NCI-H146 (cell line): Measurements from ENCODE around the gene TALDO1.

Experiments used
- DNase-seq: peaks from one replicate; lab custom pipeline; 2025; lab: John Stamatoyannopoulos, UW

TALDO1 gene

DNA sequence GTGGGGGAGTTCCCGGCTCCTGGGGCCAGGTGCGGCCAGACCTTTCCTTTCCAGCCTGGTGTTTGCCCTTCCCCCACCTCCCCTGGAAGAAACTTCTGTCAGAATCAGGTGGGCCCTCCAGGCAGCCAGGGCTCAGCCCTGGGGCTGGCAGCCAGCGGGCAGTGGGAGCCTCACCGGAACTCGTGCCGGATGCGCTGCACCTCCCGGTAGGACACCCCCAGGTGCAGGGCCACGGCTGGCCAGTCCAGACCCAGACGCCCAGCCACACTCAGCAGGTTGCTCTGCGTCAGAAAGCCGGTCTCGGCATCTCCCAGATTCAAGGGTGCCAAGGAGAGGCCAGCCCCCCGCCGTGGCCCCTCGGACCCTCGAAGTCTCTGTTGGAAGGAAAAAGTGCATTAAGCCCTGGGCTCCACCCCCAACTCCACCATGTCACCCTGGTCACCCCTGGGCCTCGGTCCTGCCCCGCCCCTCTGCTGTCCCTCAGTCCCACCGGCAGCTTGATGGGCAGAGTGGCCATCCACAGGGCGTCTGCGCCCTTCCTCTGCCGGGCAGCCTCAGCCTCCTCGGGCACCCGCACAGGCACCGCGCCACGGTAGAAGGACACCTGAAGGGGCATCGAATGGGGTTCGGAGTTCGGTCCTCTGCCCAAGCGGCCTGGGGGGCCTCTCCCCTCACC, 52.5 kb downstream of the TALDO1 start:
- DNase-seq = no peak

DNA sequence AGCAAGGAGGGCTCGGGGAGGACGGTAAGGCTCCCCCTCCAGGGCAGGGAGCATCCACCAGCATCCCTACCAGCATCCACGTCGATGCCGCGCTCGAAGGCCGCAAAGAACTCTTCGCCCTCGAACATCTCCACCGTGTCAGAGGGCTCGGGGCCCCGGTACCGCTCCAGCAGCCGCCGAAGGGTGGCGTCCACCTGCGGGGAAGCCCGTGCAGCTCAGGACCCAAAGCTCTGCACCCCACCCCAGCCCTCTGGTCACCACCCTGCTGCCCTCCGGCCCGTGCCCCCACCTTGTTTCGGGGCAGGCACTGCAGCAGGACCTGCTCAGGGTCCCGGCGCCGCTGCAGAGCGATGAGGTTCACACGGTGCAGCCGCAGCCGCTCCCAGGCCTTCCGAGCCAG, 53.2 kb downstream of the TALDO1 start:
- no peak for DNase-seq

DNA sequence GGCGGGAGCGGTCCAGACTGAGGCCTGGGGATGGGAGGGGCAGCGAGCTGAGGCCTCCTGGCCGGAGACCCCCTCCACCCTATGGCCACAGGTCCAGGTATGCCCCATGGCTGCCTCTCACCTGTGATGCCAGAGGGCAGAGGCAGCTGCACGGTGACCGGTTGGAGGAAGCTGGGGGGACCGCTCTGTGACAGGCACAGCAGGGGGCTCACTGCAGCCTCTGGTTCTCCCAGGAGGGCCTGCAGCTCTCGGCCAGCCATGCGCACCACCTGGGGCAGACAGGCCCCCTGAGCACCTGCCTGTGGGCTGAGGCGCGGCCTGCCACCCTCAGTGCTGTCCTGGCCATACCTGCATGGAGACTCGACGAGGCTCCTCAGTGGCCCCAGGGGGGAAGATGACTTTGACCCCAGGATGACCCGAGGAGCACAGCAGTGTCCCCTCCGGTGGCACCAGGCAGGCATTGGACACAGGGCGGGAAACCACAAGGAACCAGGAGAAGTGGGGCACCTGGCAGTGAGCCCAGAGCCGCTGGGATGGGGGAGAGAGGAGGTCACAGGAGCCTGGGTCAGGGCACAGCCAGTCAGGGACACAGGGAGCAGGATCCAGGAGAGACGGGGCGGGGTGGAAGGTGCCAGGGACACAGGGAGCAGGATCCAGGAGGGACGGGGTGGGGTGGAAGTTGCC, 54.0 kb downstream of the TALDO1 start:
- no peak for DNase-seq

DNA sequence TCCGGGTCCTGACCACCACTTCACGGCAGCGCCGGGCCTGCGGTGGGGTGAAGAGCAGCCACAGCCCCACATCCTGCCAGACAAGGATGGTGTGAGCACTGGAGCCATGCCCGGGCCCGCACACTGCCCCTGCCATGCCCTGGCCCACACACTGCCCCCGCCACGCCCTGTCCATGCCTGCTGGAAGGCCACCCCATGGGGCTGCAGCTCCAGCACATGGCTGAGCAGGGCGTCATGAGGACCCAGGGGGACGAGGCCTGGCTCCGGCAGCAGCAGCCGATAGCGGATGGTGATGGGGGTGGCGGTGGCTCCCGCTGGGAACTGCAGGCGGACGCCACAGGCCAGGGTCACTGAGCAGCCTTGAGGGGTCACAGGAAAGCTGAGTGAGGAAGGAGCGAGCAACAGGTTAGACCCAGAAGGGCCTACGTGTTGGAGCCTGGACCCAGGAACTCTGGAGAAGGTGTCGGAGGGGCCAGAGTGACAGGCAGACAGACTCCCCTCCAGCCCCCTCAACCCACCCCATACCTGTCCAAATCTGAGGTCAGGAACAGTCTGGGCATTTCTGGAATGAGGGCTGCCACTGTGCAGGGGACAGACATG, 54.9 kb downstream of the TALDO1 start:
- DNase-seq = no peak

DNA sequence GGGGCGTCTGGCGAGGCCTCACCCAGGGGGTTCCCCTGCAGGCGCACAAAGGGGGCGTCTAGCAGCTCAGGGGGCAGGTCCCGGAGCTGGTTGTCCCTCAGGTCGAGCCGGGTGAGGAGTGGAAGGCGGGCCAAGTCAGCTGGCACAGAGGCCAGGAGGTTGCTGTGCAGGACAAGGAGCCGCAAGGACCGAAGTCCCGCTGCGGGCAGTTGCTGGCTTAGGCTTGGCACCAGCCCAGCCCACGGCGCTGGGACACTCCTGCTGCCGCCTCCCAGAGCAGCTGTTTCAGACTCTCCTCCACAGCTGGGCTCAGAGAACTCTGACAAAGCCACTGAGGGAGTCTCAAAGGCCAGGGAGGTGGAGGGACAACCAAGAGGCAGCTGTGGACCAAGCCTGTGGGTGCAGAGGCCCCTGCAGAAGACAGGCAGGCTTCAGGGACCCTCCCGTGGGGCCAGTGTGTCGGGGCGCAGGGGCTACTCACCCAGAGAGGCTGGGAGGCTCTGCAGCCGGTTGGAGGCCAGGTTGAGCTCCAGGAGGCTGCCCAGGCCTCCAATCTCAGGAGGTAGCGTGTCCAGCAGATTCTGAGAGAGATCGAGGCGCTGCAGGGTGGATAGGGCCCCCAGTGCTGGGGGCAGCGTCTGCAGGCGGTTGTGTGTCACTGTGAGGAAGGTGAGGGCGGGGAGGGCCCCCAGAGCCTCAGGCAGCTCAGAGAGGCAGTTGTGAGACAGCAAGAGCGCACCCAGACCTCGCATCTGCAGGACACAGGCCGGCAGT, 55.6 kb downstream of the TALDO1 start:
- no peak for DNase-seq

DNA sequence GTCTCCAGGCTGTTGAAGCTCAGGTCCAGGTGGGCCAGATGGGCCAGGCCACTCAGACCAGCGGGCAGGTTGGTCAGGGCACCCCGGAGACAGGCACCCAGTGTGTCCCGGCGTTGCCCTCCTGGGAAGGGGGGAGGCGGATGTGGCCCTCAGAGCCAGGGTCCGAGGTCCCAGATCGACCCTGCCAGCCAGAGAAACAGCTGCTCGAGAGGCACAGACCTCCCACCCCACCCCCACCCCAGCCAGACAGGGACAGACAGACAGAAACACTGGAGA, 56.1 kb downstream of the TALDO1 start:
- no peak for DNase-seq

DNA sequence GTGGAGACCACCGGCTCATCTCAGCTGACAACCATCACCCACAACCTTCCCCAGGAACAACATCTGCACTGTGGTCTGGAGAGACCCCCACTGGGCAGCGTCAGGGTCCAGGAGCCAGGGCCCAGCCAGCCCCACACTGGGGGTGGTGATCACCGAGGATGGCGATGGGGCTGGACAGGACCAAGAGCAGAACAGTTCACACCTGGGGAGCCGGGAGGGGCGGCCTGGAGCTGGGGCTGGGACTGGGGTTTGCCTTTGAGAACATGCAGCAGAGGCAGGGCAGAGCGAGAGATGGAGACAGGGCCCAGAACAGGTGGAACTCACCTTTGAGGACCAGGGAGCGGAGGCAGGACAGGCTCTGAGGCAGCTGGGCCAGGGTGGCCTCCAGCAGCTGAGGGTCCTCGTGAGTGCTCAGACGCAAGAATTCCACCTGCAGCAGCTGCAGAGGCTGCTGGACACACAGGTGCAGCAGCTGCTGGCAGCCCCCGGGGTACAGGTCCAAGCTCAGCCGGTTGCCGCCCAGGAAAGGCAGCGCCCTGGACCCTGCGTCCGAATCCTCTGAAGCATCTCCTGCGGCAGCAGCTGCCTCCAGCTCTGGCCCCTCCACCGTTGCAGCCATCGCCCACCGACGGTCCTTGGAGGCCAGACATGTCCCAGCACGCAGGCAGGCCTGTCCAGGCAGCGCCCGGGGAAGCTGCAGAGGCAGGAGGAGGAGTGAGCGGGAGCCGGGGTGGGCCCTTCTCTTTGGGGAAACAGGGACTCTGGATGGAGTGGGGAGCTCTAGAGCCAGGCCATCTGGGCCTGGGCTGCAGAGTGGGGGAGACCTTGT, 56.7 kb downstream of the TALDO1 start:
- peak; percentile 82 for DNase-seq

DNA sequence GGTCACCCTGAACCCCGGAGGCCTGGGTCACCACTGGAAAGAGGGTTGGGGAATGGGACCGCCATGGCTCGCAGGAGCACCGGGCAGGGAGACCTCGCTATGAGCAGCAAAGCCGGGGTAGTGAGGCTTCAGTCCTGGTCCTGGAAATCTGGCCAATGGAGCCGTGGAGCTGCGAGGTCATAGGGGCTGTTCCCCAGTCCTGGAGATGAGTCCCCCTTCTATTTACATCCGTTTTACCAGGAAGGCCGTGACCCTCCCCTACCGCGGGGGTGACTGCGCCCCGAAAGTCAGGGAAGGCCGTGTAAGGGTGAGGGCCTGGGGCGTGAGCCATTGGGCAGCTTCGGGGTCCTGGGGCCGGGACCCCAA, 57.3 kb downstream of the TALDO1 start:
- no peak for DNase-seq

DNA sequence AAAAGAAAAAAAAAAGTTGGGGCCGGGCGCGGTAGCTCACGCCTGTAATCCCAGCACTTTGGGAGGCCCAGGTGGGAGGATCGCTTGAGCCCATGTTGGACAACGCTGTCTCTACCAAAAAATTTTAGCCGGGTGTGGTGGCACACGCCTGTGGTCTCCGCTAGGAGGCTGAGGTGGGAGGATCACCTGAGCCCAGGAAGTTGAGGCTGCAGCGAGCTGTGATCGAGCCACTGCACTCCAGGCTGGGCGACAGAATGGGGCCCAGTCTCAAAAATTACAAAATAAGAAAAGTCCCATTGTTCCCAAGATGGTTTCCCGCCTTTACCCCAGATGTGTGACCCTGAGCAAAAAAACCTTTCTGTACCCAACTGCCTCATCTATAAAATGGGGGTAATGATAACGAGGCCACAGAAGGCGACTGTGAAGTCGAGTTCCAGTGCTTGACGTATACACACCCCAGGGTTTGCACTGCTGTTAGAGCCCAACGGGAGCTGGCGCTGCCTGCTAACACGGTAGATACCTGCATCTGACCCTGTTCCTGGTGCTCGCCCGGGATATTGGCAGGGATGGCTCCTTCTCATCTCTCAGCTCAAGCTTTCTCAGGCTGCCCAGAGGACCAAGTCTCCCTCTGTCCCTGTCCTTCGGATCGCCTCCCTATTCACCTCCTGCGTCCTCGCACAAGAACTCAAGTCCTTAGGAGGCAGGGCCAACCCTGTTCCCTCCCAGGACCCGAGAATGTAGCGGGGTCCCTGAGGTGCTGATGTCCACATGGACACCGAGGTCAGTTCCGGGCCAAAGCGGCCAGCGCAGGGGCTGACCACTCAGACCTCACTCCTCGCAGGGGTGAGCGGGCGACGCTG, 61.4 kb downstream of the TALDO1 start:
- no peak for DNase-seq

DNA sequence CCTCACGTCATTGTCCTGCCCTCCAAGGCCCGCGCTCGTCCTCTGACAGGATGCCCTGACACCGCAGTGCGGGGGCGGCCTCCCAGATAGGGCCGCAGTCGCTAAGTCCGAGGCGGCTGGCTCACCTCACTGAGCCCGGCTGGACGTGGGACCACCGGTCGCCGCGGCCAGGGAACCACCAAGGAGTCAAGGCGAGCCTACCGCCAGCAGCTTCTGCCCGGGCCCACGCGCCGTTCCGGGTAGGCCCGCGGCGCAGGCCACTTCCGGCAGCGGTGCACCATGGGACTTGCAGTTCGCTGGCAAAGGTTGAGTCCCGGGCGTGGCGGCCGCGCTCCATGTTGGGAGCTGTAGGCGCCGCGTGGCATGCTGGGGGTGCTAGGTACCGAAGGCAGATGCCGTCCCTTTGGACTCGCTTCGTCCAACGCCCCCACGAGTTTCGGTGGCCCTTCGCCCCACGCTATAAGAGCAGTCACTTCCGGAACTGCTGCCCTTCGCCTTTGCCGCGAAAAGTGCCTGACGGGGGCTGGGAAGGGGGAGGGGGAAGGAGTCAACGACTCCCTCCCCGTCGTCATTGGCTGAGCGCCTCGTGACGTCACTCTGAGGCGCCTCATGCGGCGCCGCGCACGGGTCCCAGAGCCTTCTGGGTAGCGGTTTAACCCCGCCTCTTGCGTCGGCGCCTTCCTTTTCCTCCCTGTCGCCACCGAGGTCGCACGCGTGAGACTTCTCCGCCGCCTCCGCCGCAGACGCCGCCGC, 62.2 kb downstream of the TALDO1 start, which contains the start of gene RPLP2:
Gene RPLP2 (plus strand): TSS at position 681 of the 753 bp plus-strand sequence. CDS start 268 bp downstream, outside the sequence.
- DNase-seq = peak; percentile 96

DNA sequence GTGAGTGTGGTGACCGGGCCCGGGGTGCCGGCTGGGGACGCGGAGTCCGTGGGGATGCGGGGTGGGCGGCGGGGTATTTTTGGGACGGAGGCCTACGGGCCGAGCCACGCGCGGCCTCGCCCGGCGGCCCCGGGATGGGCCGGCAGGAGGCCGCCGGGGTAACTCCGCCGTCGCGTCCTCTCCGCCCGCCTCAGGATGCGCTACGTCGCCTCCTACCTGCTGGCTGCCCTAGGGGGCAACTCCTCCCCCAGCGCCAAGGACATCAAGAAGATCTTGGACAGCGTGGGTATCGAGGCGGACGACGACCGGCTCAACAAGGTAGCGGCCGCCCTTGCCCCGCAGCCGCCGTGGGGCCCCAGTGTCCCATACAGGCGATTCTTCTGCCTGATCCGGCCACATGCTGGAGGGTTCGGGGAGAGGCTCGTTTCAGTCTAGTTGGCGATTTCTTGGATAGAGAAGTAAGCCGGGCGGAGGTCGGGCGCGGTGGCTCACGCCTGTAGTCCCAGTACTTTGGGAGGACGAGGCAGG, 62.8 kb downstream of the TALDO1 start:
- DNase-seq = peak; percentile 31

DNA sequence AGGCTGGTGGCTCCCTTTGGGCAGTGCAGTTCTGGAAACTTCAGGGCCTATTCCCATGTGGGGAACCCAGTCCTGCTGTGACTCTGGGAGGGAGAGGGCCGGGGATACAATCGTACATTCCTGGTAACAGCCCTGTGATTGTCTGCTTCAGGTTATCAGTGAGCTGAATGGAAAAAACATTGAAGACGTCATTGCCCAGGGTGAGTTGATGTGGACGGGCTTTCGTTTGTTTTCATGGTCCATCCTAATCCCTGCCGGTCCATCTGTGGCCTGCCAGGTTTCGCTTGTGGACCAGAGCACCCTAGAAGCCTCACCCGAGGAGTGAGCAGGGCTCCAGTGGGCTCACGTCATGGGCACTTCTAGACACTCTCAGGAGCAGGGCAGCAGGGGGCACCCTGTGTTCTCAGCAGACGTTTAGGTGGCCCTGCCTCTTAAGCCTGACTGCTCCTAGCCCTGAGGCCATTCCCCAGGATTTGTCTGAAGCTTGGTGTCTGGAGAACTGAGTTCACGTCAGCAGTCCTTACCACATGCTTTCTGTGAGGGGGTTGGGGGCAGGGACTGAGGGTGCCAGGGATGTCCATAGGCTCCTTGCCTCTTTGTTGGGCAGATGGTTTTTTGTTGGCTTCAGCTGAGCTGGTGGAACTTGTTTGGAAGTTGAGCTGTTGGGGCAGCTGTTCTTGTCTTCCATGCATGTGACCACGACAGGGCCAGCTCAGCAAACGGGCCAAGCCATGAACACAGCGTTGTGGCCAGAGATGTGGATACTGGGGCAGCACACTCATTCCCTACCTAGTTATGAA, 64.4 kb downstream of the TALDO1 start:
- no peak for DNase-seq

DNA sequence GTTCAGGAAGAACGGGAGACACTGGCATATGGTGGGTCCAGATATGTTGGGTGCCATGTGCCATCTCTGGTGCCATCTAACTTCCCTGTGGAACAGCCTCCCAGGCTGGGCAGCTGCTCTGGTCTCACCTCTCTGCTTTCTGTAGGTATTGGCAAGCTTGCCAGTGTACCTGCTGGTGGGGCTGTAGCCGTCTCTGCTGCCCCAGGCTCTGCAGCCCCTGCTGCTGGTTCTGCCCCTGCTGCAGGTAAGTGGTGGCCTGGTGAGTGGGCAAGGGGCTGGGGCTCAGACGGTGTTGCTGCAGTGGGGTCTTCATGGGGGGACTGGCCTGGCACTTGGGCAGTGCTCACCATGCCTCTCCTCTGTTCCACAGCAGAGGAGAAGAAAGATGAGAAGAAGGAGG, 65.1 kb downstream of the TALDO1 start:
- DNase-seq = no peak

DNA sequence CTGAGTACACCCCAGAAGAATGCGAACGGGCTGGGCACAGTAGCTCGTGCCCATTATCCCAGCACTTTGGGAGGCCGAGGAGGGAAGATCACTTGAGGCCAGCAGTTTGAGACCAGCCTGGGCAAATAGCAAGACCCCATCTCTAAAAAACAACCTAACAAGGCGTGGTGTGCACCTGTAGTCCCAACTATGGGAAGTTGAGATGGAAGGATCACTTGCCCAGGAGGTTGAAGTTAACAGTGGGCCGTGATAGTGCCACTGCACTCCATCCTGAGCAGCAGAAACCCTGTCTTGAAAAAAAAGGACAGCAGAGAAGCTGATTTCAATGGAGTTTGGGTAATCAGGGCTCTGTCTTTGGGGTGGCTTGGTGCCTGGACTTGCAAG, 65.8 kb downstream of the TALDO1 start:
- no peak for DNase-seq

DNA sequence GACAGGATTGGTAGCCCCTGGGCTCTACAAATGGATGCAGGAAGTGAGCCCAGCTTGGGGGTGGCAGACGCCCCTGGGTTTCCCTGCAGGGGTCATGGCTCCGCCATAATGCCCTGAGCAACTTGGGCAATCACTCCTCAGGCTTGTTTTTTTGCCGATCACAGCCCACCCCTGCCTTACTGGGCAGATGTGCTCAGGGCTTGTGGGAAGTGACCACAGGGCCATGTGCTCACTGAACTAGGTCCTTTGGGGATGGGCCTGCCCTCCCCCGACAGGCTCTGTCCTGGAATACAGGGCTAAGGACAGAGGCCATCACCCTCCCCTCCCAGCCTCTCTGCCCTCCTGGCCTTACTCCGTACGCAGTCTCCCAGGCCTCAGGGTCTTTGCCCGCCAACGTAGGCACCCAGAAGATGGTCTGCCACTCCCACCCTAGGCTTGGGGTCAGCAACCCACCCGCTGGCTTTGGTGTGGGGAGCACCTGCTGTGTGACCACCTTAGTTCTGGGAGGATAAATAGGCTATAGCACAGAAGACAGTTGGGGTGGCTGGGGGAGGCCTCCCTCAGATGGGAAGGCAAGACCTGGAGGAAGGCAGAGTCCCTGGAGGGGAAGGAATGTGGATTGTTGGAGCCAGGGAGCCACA, 66.3 kb downstream of the TALDO1 start:
- DNase-seq = no peak
